Middle frontal gyrus (tissue), 1 donor: Measurements from ENCODE around the gene CELSR2.
"Not testable (repeated sequence)": the region's sequence is repeated elsewhere in the genome, so short reads cannot be mapped to it uniquely, and the experiment has no call there.

Experiments used
- DNase-seq: peaks from one replicate; pipeline ENCODE4 v3.0.0-alpha.2; 2015; ENCODE audit warnings: low spot score; ENCODE audit errors: extremely low spot score

Gene CELSR2

DNA sequence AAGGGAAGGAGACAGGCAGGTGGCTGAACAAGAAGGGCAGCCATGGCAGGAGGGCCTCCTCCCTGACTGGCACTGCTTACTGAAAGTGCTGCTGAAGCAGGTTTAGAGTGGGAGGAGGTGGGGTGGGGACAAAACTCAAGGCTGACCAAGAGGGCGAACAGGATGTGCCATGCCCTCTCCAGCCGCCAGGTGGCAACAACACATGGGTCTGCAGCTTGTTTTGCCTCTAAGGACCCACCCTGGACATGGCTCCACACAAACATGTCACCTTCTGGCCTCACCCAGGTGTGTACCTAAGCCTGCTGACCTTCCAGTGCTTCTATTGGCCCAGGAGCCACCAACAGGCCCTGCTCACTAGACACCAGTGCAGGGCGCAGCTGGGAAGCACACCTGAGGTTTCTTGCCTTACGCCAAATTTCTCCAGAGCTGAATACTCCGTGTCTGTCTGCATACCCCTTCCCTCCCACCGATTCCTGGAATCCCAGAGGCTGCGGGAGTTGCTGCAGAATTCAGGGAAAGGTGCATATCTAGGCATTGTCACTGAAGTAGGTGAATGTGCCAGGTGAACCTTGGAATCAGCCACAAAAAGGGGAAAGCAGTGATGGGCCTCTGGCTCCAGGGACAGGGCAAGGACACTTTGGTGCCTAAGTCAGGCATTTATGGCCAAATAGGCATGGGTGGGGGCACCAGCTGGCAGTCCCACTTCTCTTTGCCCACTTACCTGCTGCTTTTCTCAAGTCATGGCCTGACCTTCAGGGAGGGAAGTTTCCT, 28.3 kb downstream of the CELSR2 start:
- DNase-seq, result peak; percentile 50

DNA sequence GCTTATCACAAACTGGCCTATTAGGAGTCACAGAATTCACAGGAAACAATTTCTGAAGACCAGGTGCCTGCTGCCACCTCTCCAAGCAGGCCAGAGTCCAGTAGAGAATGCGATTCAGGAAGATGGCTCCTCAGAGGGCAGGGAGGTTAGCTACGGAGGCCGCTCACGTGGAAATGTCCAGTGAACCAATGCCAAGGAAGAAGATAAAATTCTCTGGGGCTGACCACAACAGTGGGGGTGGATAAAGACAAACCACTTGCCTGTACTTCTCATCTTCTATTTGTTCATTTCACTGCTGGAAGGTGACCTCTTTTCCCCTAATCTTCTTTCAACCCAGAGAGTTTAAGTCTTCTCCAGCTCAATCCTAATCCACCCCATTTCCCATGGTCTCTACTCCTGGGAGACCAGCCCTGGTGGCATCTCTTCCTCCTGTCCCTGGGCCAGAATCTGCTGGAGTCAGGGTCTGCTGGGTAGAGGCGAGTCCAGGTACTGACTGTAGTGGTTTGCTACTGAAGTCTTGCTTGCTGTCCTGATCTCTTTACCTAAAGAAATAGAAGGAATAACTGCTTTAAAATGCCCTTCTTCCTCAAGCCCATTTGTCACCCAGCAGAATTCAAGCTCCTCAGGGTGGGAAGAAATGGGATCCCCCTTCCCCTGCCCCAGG, 30.4 kb downstream of the CELSR2 start:
- DNase-seq, result no peak

DNA sequence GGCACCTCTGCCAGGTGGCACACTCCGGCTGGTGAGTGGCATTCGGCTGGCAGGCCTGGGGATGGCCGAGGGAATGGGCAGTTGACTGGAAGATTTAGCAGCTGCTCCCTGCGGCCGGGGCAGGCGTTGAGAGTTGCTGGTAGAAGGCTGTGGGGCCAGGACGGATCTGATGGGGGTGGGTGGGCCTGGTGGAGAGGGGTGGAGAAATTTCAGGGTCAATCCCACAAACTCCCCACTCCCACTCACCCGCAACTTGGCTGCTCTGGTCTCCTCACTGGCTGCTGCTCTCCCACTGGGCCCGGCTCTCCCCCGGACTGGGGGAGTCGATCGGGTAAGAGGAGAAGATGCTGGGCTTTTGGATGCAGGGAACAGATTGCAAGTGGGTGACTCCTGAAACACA, 31.5 kb downstream of the CELSR2 start:
- no peak for DNase-seq

DNA sequence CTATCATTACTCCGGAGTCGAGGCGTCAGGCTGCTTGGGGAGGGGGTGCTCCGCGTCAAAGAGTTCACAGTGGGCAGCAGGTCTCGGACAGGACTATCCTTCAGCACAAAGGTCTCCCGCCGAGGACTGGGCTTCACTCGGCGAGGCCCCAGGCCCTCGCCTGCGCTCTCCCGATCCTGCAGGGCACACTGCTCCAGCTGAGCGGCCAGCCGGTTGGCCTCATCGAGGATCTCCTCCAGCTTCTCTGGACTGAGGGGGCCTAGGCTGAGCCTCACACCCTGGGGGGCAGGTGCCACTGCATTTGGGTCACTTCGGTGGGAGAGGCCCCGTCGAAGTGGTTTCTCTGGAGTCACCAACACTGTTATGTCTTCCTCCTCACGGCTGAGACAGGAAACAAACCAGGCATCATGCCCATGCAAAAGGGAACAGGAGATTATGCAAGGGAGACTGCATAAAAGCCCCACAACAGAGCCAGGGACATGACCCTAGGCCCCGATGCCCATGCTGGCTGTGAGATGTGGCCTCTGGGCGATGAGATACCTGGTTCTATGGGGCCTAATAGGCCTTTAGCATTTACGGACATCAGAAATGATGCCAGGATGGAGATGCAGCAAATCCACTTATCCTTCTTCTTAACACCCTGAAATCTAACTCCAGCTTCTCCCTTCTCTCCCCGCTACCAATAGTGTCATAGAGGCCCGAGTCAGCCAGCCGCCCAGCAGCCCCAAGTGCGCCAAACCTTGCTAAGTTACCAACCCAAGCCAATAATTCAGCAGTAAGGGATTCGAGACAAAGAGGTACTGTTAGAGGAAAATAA, 32.5 kb downstream of the CELSR2 start:
- DNase-seq, result no peak

DNA sequence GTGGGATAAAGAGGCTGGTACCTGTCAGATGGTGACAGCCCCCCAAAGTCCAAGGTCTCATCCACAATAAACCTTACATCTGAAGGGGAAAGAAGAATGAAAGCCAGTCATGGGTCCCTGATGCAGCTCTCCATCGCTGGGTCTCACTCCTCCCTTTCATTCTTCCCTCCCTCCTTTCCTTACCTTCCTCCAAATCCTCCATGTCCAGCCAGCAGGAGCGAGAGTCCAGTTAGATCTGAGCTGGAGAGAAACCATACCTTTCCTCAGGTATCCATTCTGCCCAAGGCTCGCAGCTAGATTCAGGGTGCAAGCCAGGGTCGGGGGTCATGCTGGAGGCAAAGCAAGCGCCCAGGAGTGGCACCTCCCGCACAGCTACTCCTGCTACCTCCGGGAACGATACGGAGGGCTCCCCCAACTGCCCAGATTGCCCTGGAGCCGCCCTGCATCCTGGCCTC, 33.2 kb downstream of the CELSR2 start:
- DNase-seq, result no peak

DNA sequence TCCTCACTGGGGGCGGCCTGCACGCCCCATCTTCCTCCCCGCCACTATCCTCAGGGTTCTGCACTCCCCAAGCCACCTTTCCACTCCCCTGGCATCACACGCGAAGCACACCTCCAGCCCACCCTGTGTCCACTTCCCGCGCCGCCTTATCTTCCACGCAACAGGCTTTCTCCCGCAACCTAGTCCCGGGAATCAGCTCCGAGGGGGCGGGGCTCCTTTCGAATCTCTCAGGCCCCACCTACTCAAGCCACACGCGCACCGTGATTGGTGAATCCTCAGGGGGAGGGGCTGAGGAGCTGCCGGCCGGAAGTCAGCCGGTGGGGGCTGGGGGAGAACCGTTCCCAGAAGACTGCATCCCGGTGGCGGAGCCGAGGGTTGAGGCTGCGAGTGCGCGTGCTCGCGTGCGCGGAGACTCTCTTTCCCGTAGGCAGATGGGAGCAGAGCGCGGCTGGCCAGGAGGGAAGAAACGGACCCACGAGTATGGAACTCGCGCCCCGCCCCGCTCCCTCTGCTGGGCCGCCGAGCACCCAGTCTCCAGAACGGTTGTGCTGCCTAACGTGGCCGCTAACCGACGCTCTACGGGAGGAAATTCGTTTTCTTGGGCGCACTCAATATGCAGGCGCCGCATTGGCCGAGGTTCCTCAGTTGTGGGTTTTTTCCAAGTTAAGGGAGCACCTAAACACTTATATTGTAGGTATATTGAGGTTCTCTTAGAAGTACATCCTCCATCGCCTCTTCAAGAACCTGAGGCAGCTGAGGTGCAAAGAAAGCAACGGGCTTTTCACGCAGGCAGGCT, 33.8 kb downstream of the CELSR2 start, which contains the start of gene PSRC1:
Gene PSRC1, minus strand, starts transcription at position 194 of the 796 bp plus-strand sequence.
- DNase-seq, result peak; percentile 96

DNA sequence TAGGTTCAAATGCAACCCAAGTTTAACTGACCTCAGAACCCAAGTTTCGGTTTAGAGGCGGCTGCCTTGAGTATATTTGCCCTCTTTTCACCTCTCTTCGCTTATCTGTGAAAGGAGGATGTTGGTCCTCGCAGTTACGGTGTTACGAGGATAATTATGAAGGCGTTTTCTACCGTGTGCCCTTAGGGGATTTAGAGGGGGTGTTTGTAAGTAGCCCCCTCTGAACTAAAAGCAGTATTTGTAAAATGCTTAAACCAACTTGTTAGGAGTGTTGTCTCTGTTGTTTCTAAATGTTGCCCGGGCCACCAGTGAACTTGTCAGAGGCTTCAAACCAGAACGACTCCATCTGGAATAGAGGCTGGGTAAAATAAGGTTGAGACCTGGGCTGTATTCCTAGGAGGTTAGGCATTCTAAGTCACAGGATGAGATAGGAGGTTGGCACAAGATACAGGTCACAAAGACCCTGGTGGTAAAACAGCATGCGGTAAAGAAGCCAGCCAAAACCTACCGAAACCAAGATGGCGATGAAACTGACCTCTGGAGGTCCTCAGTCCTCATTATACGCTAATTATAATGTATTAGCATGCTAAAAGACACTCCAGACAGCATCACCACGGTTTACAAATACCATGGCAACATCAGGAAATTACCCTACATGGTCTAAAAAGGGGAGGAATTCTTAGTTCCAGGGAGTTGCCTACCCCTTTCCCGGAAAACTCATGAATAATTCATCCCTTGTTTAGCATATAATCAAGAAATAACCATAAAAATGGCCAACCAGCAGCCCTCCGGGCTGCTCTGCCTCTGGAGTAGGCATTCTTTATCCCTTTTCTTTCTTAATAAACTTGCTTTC, 34.6 kb downstream of the CELSR2 start:
- no peak for DNase-seq

DNA sequence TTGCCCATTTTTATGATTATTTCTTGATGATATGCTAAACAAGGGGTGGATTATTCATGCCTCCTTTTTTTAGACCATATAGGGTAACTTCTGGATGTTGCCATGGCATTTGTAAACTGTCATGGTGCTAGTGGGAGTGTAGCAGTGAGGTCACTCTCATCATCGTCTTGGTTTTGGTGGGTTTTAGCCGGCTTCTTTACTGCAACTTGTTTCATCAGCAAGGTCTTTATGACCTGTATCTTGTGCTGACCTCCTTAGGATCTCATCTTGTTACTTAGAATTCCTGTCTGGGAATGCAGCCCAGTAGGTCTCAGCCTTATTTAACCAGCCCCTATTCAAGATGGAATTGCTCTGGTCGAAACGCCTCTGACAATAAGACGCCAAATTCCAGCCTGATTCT, 37.4 kb downstream of the CELSR2 start:
- not testable (repeated sequence) for DNase-seq

DNA sequence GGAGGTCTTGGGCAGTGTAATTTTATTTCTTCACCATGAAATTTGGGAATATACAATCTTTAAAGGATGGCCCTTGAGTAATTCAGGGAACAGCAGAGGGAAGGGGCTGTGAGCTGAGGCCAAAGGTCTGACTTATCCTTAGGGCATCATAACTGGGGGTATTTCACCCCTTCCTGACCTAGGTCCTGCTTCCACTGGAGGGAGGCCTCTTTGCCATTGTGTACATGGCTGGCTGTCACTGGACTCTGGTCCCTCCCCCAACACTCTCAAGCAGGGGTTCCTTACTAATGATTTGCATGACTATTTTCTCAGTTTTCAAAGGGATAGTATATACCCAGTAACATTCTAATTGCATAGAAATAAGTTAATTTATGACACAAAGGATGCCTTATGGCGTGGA, 40.8 kb downstream of the CELSR2 start:
- DNase-seq, result no peak

DNA sequence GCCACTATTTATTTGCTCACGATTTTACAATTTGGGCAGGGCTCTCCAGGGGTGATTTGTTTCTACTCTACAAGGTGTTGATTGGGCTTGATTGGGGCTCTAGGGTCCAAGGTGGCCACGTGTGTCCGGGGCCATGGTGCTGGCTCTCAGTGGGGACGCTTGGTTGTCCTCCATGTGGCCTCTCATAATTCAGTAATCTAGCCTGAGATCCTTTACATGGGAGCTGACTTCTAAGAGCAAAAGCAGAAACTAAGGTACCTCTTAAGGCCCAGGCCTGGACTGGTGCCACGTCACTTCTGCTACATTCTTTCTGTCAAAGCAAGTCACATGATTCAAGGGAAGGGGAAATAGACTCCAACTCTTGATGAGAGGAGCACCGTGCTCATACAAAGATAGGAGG, 41.7 kb downstream of the CELSR2 start:
- no peak for DNase-seq

DNA sequence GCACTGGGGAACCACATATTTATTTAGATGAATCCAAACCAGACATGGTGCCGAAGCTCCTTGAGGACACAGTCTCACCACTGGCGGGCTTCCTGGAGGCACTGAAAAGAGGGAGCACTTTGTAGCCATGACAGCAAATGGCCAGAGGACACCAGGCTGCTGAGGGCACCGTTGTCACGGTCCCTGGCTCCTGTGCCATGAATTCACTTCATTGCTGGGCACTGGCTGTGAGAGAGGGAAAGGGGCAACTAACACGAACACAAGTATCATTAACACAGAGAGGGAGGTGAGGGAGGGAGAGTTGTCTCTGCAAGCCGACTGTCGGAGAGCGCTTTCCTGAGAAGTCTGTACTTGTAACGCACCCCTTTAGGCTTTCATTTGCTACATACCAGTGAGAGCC, 43.0 kb downstream of the CELSR2 start:
- DNase-seq, result no peak

DNA sequence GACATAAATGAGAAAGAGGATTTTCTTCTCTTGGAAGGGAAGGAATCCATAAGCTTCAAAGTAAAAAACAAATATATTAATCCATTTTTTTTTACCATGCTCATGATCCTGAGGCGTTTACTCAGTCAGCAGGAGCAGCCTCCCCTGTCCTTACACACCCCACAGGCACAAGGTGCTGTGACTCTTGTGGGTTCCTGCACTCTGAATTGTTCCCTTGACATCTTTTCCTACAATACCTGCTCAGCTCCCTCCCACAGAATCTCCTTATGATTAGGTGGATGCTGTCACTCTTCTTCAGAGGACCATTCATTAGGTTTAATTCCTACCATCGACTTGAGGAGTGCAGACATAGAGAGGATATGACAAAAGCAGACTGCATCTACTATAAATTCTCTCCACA, 43.7 kb downstream of the CELSR2 start:
- no peak for DNase-seq

DNA sequence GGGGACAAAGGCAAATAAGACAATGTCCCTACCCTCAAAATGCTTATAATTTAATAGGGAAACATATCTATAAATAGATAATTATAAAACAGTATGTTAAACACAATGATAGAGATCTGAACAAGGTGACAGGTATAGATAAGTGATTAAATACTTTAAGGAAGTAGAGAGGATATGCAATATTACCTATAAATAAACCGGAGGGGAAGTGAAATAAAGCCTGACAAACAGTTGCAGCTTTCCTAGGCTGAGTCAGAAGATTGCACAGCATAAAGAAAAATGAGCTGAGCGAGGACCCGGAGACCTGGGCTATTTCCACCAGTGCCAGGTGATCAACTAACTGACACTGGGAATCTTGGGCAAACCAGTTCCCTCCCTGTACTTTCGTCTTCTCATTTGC, 45.1 kb downstream of the CELSR2 start:
- DNase-seq, result no peak

DNA sequence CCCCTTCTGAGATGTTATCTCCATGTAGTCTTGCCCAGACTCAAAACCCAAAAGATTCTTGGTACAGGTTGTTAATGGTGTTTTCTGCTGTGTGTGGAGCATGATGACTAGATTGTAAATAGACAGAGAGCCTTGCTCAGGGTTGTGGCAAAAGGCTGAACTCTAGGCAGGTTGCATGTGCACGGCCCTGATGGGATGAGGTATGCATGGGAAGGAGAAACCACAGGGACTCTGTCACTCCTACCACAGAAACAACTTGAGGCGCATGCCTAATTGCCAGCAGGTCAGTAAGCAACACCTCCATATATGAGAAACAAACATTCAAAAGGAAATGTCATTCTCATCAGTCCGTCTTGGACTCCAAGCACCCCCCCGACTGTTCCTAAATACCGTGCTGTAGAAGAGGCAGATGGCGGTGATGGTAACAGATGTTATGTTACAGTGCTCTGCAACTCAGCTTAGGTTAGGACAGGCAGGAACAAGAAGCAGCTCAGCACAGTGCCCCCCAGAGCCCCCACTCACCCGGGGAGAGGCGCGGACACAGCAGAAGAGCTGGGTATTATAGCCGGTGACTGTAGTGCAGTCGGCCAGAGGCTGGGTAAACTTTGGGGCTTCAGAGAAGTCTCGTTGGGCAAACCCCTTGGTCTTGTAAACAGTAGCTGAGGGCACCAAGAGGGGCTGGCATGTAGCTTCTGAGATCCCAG, 46.5 kb downstream of the CELSR2 start:
- no peak for DNase-seq

DNA sequence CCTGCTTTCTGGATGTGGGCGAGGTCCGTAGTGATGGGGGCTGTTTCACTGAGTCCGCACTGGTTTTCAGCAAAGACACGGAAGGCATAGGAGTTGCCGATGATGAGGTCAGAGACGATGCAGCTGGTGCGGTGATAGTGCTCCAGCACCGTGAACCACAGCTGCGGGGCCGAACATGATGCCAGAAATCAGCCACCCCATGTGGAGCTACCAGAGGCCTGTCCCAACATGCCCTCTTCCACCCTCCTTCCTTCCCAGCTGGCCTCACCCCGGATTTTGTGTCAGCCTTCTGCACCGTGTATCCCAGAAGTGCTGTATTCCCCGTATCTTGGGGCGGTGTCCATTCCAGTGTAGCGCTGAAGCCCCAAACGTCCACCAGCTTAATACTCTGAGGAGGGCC, 47.4 kb downstream of the CELSR2 start:
- no peak for DNase-seq

DNA sequence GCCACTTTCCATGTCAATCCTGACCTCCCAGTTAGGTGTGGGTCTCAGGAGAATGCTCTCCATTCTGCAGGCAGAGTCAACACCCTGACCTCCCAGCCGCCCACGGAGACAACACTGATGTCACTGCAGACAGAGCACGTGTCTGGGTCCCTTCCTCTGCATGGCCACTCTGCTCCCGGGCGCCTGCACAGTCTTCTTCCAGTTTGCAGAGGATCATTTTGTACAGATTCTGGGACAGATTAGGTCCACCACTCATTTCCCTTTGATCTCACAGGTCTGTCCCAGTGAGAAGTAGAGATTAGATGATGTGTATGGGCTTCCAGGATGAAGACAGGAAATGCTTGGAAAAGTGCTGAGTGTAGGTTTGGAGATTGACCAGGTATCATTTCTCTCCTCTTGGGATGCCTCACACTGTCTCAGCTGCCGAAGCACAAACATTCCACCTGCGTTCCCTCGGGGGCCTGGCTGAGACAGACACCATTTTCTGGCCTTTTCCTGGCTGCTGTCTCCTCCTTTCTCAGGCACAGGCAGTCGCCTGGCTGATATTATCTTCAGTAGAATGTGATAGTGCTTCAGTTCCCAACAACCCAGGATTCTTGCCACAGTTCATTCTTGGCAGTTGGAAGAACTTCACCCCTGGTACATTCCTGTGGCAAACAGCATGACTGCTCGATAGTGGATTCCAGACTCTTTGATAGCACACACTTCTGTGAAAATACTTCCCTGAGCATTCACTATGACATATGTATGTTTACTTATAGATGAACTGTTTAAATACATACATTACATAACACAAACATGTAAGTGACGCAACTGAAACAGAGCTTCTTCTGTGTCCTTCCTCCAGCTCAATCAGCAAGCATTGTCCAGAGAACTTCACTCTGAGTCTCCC, 49.6 kb downstream of the CELSR2 start:
- no peak for DNase-seq

DNA sequence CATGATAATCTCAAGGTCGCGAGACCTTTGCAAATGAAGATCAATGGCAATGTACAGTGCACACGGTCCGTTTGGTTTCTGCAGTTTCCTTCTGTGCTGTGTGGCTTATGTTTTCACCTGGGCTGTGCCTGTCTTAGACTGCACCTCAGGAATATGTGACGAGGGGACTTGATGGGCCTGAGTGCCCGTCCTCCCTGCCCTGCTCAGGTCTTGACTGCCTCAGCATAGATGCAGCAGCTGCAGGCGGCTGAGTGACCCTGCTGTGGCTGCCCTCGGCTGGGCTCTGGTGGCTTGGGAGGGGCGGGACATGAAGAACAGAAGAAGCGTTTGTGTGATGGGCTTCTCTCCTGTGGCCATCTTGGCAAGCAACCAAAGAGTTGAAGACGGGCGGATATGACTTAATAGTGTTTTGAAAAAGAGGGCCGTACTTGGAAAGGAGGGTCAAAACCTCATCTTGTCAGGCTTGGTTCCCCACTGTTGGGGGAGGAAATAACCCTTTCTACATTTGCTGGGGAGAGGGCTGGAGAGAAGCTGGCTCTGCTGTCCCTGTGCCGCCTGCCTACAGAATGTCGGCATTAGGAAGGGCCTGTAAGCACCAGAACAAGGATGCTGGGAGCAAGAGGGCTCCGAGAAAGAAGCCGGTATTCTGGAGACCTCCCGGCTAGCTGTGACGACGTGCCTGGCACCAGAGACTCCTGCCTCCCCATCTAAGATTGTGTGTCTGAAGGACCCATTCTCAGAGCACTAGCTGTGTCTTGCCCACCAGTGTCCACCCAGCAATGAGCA, 50.4 kb downstream of the CELSR2 start:
- DNase-seq, result peak; percentile 81

DNA sequence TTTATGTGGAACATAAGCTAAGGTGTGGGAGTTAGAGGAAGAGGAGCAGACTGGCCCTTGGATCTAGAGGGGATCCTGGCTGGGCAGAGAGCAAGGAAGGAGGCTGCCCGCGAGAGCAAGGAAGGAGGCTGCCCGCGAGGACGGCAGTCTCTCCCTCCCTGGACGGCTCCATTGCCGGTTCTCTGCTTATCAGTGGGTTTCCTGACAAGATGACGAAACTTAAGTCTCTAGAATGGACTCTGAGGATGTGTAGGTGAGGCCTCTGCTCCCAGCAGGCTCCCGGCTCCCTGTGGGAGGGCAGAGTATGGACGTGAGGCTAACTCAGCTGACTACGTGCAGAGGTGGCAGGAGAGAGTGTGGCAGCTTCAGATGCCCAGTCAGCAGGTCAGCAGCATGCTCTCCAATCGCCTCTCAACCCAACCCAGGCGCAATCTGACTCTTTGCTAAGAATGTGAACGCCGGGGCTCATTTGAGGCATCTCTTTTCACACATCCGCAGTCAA, 51.4 kb downstream of the CELSR2 start:
- no peak for DNase-seq
